ENCODE results near the gene COLEC12.

- no peak for TF ChIP-seq CTCF (IDR thresholded peaks at IDR 0.05 in 2 of 3, conservative IDR thresholded peaks at IDR 0.05 in 1 of 3; ENCODE audit: borderline replicate concordance in 1 of 3, insufficient read depth in 1 of 3, low read depth in 2 of 3, low read length in 2 of 3)
- no peak for TF ChIP-seq POLR2A (IDR thresholded peaks at IDR 0.05; ENCODE audit: borderline replicate concordance, extremely low read depth, insufficient read depth, insufficient read length)
- no peak for TF ChIP-seq EZH2 (IDR thresholded peaks at IDR 0.05)
- TF ChIP-seq ZBTB33 (IDR thresholded peaks at IDR 0.05; ENCODE audit: extremely low read depth, insufficient replicate concordance, low read length): no peak
- no peak for TF ChIP-seq REST (IDR thresholded peaks at IDR 0.05; ENCODE audit: low read depth)
- no peak for TF ChIP-seq POLR2AphosphoS5 (IDR thresholded peaks at IDR 0.05; ENCODE audit: low read depth, low read length)
- TF ChIP-seq CEBPB (IDR thresholded peaks at IDR 0.05; ENCODE audit: low read depth): no peak
- TF ChIP-seq EGR1 (IDR thresholded peaks at IDR 0.05; ENCODE audit: low read depth): no peak
- no peak for TF ChIP-seq JUND (IDR thresholded peaks at IDR 0.05)
- TF ChIP-seq ZFX (IDR thresholded peaks at IDR 0.05): no peak
- no peak for TF ChIP-seq EZH2phosphoT487 (IDR thresholded peaks at IDR 0.05; ENCODE audit: borderline replicate concordance)
Measured at GRCh38 chr18:419541-420175, 80.8 kb downstream of the COLEC12 start.

Measured in HCT116 (cell line).